SK-N-SH (cell line): ENCODE measurements around the gene RAB25. TPM values are rescaled to one million over a fixed set of nuclear protein-coding genes. Genes with fewer than 3 reads are reported as not detected.
A peak's percentile ranks its signal among the peaks of the same experiment; 100 is the strongest.

Experiments
- CTCF ChIA-PET: fragments of 300-600, 350-600 bp; formaldehyde crosslinking; extraction: SDS; loops from one replicate; lab custom pipeline; 2021; lab: Yijun Ruan, JAX
- POLR2A ChIA-PET: fragments of 350-600 bp; sonication (Branson Sonifier 250); formaldehyde crosslinking; extraction: SDS; loops from one replicate; lab custom pipeline; 2020; ENCODE audit warnings: antibody characterized with exemption, inconsistent platforms; lab: Yijun Ruan, JAX
- DNase-seq: peaks from one replicate; pipeline ENCODE4 v3.0.0; 2012
- H2AFZ ChIP-seq: fragments of 200-600 bp; sonication (generic); 2 replicates; pipeline ENCODE4 v1.8.1; 2016; ENCODE audit warnings: antibody characterized with exemption, mild to moderate bottlenecking, low read depth
- H3F3A ChIP-seq: fragments of 200-600 bp; sonication (generic); replicated peaks from 2 replicates; pipeline ENCODE3; 2016; ENCODE audit warnings: antibody characterized with exemption, mild to moderate bottlenecking; ENCODE audit not compliant: insufficient read depth
- H3K27ac ChIP-seq, 2 experiments: fragments of 200-500 bp in 1 of 2; fragments of 200-600 bp in 1 of 2; sonication (Bioruptor generic) in 1 of 2; sonication (generic), shearing (Covaris generic) in 1 of 2; 2 replicates each; pipeline versions ENCODE4 v1.5.1 to v1.6.1; 2014 to 2016; ENCODE audit warnings: low read depth in 2 of 2, inconsistent platforms in 1 of 2, low read length in 1 of 2, mild to moderate bottlenecking in 1 of 2, mixed read lengths in 1 of 2
- H3K27me3 ChIP-seq: fragments of 200-600 bp; sonication (generic), shearing (Covaris generic); 2 replicates; pipeline ENCODE4 v1.6.1; 2016; ENCODE audit warnings: mixed run types; ENCODE audit not compliant: insufficient read depth
- H3K36me3 ChIP-seq, 2 experiments: fragments of 200-500 bp in 1 of 2; fragments of 200-600 bp in 1 of 2; sonication (Bioruptor generic) in 1 of 2; sonication (generic) in 1 of 2; replicated peaks in 1 of 2; 2 replicates each; pipeline versions ENCODE3 to v1.5.1; 2014 to 2016; ENCODE audit warnings: low read length in 1 of 2, mild to moderate bottlenecking in 1 of 2; ENCODE audit not compliant: insufficient read depth in 2 of 2, control insufficient read depth in 1 of 2
- H3K4me1 ChIP-seq, 2 experiments: fragments of 200-500 bp in 1 of 2; fragments of 200-600 bp in 1 of 2; sonication (Bioruptor generic) in 1 of 2; sonication (generic), shearing (Covaris generic) in 1 of 2; 2 replicates each; pipeline versions ENCODE4 v1.5.1 to v1.6.1; 2014 to 2016; ENCODE audit warnings: low read depth in 1 of 2, low read length in 1 of 2, mixed run types in 1 of 2; ENCODE audit not compliant: insufficient read depth in 2 of 2, control insufficient read depth in 1 of 2
- H3K4me2 ChIP-seq: fragments of 200-600 bp; sonication (generic), shearing (Covaris generic); 2 replicates; pipeline ENCODE4 v1.6.1; 2017; ENCODE audit warnings: mixed run types
- H3K4me3 ChIP-seq, 2 experiments: fragments of 200-500 bp in 1 of 2; fragments of 200-600 bp in 1 of 2; sonication (Bioruptor generic) in 1 of 2; sonication (generic), shearing (Covaris generic) in 1 of 2; 2 replicates each; pipeline versions ENCODE4 v1.5.1 to v1.8.1; 2014 to 2016; ENCODE audit warnings: low read depth in 2 of 2, inconsistent platforms in 1 of 2, low read length in 1 of 2, mild to moderate bottlenecking in 1 of 2, mixed read lengths in 1 of 2, moderate library complexity in 1 of 2
- H3K79me2 ChIP-seq: fragments of 200-600 bp; sonication (generic); 2 replicates; pipeline ENCODE4 v1.8.1; 2017; ENCODE audit warnings: mild to moderate bottlenecking; ENCODE audit not compliant: insufficient read depth
- H3K9ac ChIP-seq: fragments of 200-600 bp; sonication (generic); 2 replicates; pipeline ENCODE4 v1.6.1; 2017; ENCODE audit warnings: mixed run types
- H3K9me2 ChIP-seq: fragments of 200-600 bp; sonication (generic); 2 replicates; pipeline ENCODE4 v1.6.1; 2017; ENCODE audit warnings: mixed run types
- H3K9me3 ChIP-seq: fragments of 200-600 bp; sonication (generic); 2 replicates; pipeline ENCODE4 v1.6.1; 2017; ENCODE audit warnings: mixed run types, mild to moderate bottlenecking, moderate library complexity
- H4K20me1 ChIP-seq: fragments of 200-600 bp; sonication (generic); 2 replicates; pipeline ENCODE4 v1.6.1; 2017; ENCODE audit warnings: mild to moderate bottlenecking, mixed run types; ENCODE audit not compliant: insufficient read depth
- ELF1 ChIP-seq: IDR thresholded peaks from 2 replicates; pipeline ENCODE4 v1.4.0; 2012
- EZH2phosphoT487 ChIP-seq: fragments of 200-600 bp; sonication (generic); IDR thresholded peaks from 2 replicates; pipeline ENCODE4 v1.6.1; 2017; ENCODE audit warnings: low read depth, mixed run types, mild to moderate bottlenecking, antibody characterized with exemption, moderate library complexity, borderline replicate concordance
- FOSL2 ChIP-seq: IDR thresholded peaks from 2 replicates; pipeline ENCODE4 v1.4.0; 2012; ENCODE audit warnings: low read depth, mild to moderate bottlenecking, moderate library complexity, borderline replicate concordance
- FOXJ3 ChIP-seq: sonication (generic); formaldehyde crosslinking; IDR thresholded peaks from 2 replicates; pipeline ENCODE4 v1.5.1; 2020; ENCODE audit warnings: mild to moderate bottlenecking, missing genetic modification reagents
- FOXM1 ChIP-seq: IDR thresholded peaks from 2 replicates; pipeline ENCODE4 v1.4.0; 2012; ENCODE audit warnings: low read depth, mild to moderate bottlenecking
- GABPA ChIP-seq: IDR thresholded peaks from 2 replicates; pipeline ENCODE4 v1.4.0; 2012; ENCODE audit warnings: low read depth, mild to moderate bottlenecking
- GATA2 ChIP-seq: sonication (generic); formaldehyde crosslinking; IDR thresholded peaks from 2 replicates; pipeline ENCODE4 v1.5.0; 2020; ENCODE audit warnings: mild to moderate bottlenecking, missing genetic modification reagents
- IRF3 ChIP-seq: fragments of 150-350 bp; IDR thresholded peaks from 2 replicates; pipeline ENCODE4 v1.6.1; 2016; ENCODE audit warnings: mild to moderate bottlenecking, low read depth, low read length
- MAX ChIP-seq: IDR thresholded peaks from 2 replicates; pipeline ENCODE4 v1.4.0; 2012; ENCODE audit warnings: low read depth
- MEF2A ChIP-seq: IDR thresholded peaks from 2 replicates; pipeline ENCODE4 v1.4.0; 2012; ENCODE audit warnings: low read depth, borderline replicate concordance
- MXI1 ChIP-seq: IDR thresholded peaks from 2 replicates; pipeline ENCODE4 v1.6.1; 2012; ENCODE audit warnings: mild to moderate bottlenecking, low read depth, low read length, improper control_type of control experiment
- NFIC ChIP-seq: IDR thresholded peaks from 2 replicates; pipeline ENCODE4 v1.4.0; 2012; ENCODE audit warnings: borderline replicate concordance
- RAD21 ChIP-seq: IDR thresholded peaks from 2 replicates; pipeline ENCODE4 v1.6.1; 2012; ENCODE audit warnings: mild to moderate bottlenecking, low read length
- RCOR1 ChIP-seq: fragments of 150-350 bp; IDR thresholded peaks from 2 replicates; pipeline ENCODE4 v1.6.1; 2017; ENCODE audit warnings: antibody characterized with exemption, low read length
- RFX5 ChIP-seq: IDR thresholded peaks from 2 replicates; pipeline ENCODE4 v1.6.1; 2012; ENCODE audit warnings: mild to moderate bottlenecking, improper control_type of control experiment, low read length
- RXRA ChIP-seq: IDR thresholded peaks from 2 replicates; pipeline ENCODE4 v1.4.0; 2012; ENCODE audit warnings: low read depth, mild to moderate bottlenecking, borderline replicate concordance
- SIN3A ChIP-seq: IDR thresholded peaks from 2 replicates; pipeline ENCODE4 v1.6.1; 2012; ENCODE audit warnings: low read depth, mild to moderate bottlenecking, low read length, moderate library complexity, borderline replicate concordance
- TAF1 ChIP-seq: IDR thresholded peaks from 2 replicates; pipeline ENCODE4 v1.6.1; 2012; ENCODE audit warnings: low read depth, mild to moderate bottlenecking, low read length, moderate library complexity, borderline replicate concordance
- TEAD4 ChIP-seq: IDR thresholded peaks from 2 replicates; pipeline ENCODE4 v1.4.0; 2012; ENCODE audit warnings: mild to moderate bottlenecking, borderline replicate concordance; ENCODE audit not compliant: insufficient read depth
- WGBS: methylation state at CpG from one replicate; pipeline ENCODE4 v1.1.6; 2017; ENCODE audit warnings: low lambda C conversion rate; 5-methylcytosine and 5-hydroxymethylcytosine counted together
- polyA plus RNA-seq, 3 experiments: library from polyadenylated mRNA; depleted of rRNA; stranded (reverse); fragments of >200 nt; gene quantifications; 2 replicates each; pipeline ENCODE4 v1.2.3, GENCODE V29; 2012
- TF ChIP-seq, protein P1 (sequence below): IDR thresholded peaks from 2 replicates; pipeline ENCODE4; 2012
- TF ChIP-seq, protein P2 (sequence below): fragments of 150-350 bp; IDR thresholded peaks from 2 replicates; pipeline ENCODE4 v1.6.1; 2017; ENCODE audit warnings: antibody characterized with exemption, low read length, low read depth, borderline replicate concordance

RAB25 gene
- polyA plus RNA-seq, 1 of the 3 experiments (the other 2 are of a cell fraction): not detected

GRCh38 chr1:156080863-156081179 is 19.9 kb downstream of the RAB25 start:
- ChIA-PET CTCF (interaction anchor here (0.6 to 29.6 kb wide), 3 partner anchors 15 to 50 kb away, joined by 4 to 1559 read pairs (median 15); partner anchors contain the start of gene LMNA), POLR2A (interaction anchor here (2.4 kb wide), 1 partner anchor 11 kb away, joined by 7 read pairs; no protein-coding TSS in a partner anchor)
- Histone ChIP-seq H3K9ac (peak overlapping the region; percentile 90), H3K9me3 (no peaks in the 10 kb centered on the region), H3K79me2 (peaks cover 89% of the 10 kb centered on the region), H3F3A (no peaks in the 10 kb centered on the region), H4K20me1 (peaks cover 41% of the 10 kb centered on the region), H3K4me2 (peak overlapping the region; percentile 86), H3K9me2 (no peaks in the 10 kb centered on the region), H3K36me3 (peaks cover 0 to 25% of the 10 kb centered on the region in 2 experiments), H3K27me3 (no peaks in the 10 kb centered on the region), H3K4me1 (peaks cover 14 to 38% of the 10 kb centered on the region in 2 experiments; a peak in 3 of 4 replicates), H3K4me3 (peak overlapping the region; percentile 79 to 88), H3K27ac (peak overlapping the region; percentile 57 to 87), H2AFZ (no peak overlapping the region)
- TF ChIP-seq SIN3A: 0 out of 2 replicates have a peak, but pooled peaks have one; percentile 0
- no peak for TF ChIP-seq RAD21
- no peak for TF ChIP-seq MEF2A
- no peak for TF ChIP-seq FOXM1
- no peak for TF ChIP-seq IRF3
- TF ChIP-seq, protein P1, sequence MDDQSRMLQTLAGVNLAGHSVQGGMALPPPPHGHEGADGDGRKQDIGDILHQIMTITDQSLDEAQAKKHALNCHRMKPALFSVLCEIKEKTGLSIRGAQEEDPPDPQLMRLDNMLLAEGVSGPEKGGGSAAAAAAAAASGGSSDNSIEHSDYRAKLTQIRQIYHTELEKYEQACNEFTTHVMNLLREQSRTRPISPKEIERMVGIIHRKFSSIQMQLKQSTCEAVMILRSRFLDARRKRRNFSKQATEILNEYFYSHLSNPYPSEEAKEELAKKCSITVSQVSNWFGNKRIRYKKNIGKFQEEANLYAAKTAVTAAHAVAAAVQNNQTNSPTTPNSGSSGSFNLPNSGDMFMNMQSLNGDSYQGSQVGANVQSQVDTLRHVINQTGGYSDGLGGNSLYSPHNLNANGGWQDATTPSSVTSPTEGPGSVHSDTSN: no peak
- no peak for TF ChIP-seq RXRA
- TF ChIP-seq GABPA: no peak
- WGBS: 33% methylated on average over 2 of the region's 4 CpGs
- DNase-seq: peak; percentile 63

DNA sequence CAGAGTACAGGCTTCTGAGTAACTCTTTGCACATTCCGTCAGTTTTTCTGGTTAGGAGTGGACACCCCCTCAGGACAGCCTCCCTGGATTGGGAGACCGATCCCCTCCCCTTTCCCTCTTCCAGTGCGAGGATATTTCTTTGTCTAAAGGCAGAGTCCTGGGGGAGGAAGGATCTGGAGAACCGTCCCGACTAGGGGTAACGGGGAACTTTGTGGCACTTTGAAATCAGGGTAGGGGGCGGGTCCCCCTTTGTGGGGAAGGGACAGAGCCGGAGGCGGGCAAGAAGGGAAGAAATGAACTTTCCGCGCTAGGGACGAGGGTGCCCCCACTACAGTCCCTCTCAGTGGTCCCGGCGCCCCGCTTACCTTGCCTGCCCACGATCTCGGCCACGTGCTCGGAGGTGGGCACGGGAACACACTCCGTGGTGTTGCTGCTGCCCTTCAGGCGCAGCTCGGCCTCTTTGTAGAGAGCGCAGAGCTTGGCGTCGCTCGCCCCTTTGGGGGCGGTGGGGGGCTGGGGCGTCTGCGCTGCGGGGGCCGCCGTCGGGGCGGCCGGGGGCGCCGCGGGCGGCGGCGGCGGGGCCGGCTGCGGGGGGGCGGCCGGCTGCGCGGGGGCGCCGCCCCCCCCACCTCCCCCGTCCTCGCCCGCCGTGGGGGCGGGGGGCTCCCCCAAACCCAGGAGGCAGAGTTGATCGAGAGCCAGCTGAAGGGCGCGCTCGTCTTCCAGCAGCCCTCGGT is 20.4 kb downstream of the RAB25 start:
- peaks cover 83% of the 10 kb centered on the region for H3K79me2 ChIP-seq
- DNase-seq: peak; percentile 67
- H3K4me3 ChIP-seq: peak overlapping the region; percentile 79 to 88
- POLR2A ChIA-PET: interaction anchor here (0.7 to 2.0 kb wide), 4 partner anchors 8 to 170 kb away, joined by 3 to 7 read pairs (median 4); no protein-coding TSS in a partner anchor
- no peaks in the 10 kb centered on the region for H3K9me3 ChIP-seq
- H3K9me2 ChIP-seq: no peaks in the 10 kb centered on the region
- H3K4me1 ChIP-seq: peaks cover 14 to 35% of the 10 kb centered on the region in 2 experiments; a peak in 3 of 4 replicates
- peaks cover 0 to 20% of the 10 kb centered on the region in 2 experiments for H3K36me3 ChIP-seq
- H3K27me3 ChIP-seq: no peaks in the 10 kb centered on the region
- peaks cover 36% of the 10 kb centered on the region for H4K20me1 ChIP-seq
- CTCF ChIA-PET: interaction anchor here (1.4 to 29.6 kb wide), 2 partner anchors 19 to 50 kb away, joined by 3 to 1559 read pairs; partner anchors contain the start of gene LMNA
- peak overlapping the region; percentile 90 for H3K9ac ChIP-seq
- peak overlapping the region; percentile 86 for H3K4me2 ChIP-seq
- no peaks in the 10 kb centered on the region for H3F3A ChIP-seq
- H2AFZ ChIP-seq: no peak overlapping the region
- WGBS: 2% methylated on average over 23 of the region's 61 CpGs
- H3K27ac ChIP-seq: peak overlapping the region; percentile 83 to 87
- TF ChIP-seq MAX: peak; percentile 88
- no peak for TF ChIP-seq FOXJ3 (CRISPR knock-in tag)
- no peak for TF ChIP-seq NFIC
- no peak for TF ChIP-seq RFX5
- TF ChIP-seq FOSL2: no peak
- no peak for TF ChIP-seq TEAD4
- TF ChIP-seq SIN3A: no peak; the same call in 1 of the 2 replicates
- peak; percentile 82 for TF ChIP-seq MXI1
- TF ChIP-seq, protein P2, sequence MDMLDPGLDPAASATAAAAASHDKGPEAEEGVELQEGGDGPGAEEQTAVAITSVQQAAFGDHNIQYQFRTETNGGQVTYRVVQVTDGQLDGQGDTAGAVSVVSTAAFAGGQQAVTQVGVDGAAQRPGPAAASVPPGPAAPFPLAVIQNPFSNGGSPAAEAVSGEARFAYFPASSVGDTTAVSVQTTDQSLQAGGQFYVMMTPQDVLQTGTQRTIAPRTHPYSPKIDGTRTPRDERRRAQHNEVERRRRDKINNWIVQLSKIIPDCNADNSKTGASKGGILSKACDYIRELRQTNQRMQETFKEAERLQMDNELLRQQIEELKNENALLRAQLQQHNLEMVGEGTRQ: no peak
- no peak for TF ChIP-seq RCOR1
- no peak for TF ChIP-seq ELF1
- TF ChIP-seq GATA2 (CRISPR knock-in tag): no peak
- TF ChIP-seq FOXM1: no peak
- no peak for TF ChIP-seq EZH2phosphoT487
- no peak for TF ChIP-seq TAF1
